Stimulated activated CD4-positive, alpha-beta T cell treated with anti-CD3 and anti-CD28 coated beads, Interleukin-4, amount 100 ng/mL, for 24 hours (primary cell): ENCODE results near the gene TMEM185B.
"Not testable (repeated sequence)": the region's sequence is repeated elsewhere in the genome, so short reads cannot be mapped to it uniquely, and the experiment has no call there.

Experiments
- DNase-seq: peaks from one replicate; pipeline ENCODE4 v3.0.0-alpha.2; 2020

Gene TMEM185B

DNA sequence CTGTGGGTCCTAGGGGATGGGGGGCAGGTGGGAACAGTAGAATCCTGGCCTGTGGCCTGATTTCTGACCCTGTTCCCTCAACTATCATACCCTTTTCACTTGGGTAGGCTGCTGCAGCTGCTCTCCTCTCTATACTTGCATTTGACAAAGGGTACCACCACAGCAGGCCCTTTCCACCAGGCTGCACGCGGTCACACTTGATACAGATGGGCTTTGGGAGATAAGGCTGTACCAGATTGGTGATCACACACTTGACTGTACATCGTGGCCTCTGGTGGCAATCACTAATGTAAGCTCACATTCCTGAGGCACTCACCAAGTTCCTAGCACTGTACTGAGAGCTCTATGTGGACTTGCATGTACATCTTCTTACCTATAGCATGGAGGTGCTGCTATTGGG, 27.9 kb upstream of the TMEM185B start:
- no peak for DNase-seq

DNA sequence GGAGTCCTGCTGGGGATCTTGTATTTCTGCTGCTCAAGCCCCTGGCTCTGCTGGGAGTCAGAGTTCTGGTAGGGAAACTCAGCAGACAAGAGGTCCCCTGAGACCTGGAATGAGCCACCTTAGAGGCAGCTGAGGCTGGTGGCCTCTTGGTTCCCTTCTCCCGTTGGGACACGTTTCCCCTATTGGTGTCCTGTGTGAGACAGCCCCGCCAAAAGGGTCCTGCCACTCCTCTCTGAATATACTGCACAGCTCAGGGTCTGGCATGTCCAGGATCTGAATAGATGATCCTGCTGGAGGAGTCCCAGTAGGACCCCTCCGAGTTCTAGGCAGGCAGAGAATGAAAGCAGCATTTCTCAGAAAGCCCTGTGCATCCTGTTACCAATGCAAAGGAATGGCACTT, 27.4 kb upstream of the TMEM185B start:
- no peak for DNase-seq

DNA sequence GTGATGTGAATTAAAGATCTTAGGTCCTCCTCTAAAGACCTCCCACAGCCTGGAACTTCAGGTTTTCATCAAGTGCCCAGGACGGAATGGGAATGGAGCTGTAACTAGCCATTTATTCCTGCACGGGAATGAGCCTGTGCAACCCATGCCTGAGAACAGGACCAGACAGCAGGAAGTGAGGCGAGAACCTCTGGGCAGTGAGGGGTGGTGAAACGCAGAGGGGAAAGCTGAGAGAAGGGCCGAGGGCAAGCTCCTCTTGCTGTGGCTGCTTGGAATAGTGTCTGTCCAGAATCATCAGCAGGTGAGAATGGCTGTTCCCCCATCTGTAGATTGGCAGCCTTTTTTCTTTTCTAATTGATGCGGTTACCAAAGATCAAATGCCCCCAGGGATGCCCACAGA, 24.7 kb upstream of the TMEM185B start:
- no peak for DNase-seq

- DNase-seq: no peak
Measured at GRCh38 chr2:120246546-120247300, 23.5 kb upstream of the TMEM185B start.

DNA sequence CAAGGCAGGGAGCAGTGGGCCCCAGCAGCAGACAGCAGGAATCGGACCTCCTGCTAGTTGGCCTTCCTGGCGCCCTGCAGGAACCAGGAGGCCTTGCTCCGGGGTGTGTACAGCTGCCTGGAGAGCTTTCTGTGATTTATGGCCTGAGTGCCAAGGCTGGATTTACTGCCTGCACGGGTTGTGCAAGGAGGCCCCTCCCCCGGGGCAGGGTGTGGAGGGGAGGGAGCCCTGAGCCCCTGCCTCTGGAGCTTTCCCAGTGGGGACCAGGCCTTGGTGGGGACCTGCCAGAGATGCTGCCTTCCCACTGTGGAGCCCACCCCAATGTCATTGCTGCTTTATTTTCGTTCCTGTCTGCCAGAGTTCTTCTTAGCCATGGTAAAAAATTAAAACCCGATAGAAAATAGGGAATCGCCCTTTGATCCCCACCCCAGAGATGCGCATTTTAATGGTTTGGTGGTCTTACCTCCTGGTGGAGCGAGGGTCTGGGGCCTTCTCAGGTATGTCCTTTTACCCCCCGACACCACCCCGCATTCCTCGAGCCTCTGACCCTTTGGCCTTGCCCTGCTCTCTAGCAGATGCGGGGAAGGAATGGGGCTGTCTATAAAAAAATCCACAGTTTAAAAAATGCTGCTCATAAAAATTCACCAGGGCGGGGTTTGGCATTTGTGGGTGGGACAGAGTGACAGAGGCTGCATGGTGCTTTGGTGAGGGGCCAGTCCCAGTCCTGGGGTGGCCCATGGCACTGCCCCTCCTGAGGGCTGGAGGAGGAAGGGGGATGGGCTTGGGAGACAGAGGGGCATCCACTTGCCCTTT, 22.5 kb upstream of the TMEM185B start:
- DNase-seq: no peak

DNA sequence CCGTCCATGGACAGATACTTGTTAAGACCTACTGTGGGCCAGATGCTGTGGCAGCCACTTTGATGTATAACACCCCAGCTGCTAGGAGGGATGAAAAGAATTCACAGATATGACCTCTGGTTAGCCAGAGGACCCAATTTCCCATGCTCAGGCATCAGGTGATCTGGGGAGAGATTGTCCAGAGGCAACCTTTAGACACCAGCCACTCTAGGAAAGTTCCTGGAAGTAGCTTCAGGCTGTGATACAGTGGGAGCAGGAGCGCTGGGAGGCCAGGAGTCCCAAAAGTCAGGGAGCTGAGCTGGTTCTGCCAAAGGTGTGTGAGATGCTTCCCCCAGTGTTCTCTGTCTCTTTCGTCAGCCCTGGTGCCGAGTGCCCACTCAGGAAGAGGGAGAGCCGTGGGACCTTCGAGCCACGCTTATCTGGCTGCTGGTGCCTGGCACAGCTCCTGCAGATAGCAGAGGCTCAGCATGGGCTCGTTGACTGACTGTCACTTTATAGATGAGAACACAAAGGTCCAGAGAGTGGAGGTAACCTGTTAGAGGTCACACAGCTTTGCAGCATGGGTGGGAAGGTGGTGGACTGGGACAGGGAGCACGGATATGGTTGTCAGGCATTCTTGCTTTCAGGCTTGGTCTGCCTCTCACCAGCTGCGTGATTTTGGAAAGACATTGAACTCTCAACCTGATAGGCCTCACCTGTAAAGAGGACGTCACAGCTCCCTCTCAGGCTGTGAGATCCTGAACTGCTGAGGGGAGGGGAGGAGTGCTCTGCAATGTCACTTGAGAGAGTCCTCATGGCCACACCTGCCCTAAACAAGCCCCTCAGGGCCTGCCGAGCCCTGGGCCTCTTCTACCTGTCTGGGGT, 21.7 kb upstream of the TMEM185B start:
- DNase-seq: no peak

DNA sequence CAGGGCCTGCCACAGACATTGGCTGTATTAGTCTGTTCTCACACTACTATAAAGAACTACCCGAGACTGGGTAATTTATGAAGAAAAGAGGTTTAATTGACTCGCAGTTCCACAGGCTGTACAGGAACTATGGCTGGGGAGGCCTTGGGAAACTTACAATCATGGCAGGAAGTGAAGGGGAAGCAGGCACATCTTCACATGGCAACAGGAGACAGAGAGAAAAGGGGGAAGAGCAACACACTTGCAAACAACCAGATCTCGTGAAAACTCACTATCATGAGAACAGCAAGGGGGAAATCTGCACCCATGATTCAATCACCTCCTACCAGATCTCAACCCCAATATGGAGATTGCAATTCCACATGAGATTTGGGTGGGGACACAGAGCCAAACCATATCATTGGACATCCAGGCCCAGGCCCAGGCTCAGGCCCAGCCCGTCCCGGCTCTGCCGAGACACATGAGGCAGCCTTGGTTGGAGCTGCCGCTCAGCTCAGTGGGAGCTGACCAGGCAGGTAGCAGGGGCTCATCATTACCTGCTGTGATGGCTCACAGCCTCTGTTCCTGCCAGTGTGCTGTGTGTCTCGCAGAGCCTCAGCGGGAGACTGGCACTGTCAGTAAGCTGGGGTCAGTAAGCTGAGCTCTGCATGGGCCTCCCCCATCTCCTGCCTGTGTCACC, 20.8 kb upstream of the TMEM185B start:
- no peak for DNase-seq

GRCh38 chr2:120243211-120243610, 20.0 kb upstream of the TMEM185B start:
- DNase-seq: no peak

DNA sequence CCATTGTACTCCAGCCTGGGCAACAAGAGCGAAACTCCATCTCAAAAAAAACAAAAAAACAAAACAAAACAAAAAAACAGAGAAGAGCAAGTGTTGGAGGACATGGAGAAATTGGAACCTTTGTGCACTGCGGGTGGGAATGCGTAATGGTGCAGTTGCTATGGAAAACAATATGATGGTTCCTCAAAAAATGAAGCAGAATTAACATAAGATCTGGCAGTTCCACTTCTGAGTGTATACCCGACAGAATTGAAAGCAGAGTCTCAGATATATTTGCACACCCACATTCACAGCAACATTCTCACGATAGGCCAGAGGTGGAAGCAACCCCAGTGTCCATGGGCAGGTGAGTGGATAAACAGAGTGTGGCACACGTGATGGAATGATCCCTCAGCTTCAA, 18.5 kb upstream of the TMEM185B start:
- DNase-seq: no peak

DNA sequence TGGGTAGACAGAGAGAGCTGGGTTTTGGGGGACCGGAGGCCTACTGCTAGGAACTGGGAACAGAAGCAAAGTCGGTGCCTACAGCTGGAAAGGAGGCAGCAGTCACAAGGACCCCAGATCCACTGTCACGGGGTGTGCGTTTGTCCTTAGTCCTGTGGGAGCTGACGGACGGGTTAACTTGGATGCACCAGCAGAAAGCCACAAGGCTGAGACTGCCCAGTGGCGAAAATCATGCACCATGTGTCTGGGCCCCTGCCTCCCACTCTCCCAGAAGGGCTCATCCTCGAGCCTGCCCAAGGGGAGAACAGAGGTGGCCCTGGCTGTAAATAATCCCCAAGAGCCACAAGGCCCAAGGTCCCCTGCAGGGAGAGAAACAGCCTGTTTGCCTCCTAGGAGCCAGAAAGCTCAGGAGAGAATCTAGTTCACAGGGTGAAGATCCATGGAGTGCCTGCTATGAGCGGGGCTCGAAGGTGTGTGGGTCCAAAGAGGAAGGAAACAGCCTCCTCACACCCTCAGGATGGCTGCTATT, 17.8 kb upstream of the TMEM185B start:
- no peak for DNase-seq

DNA sequence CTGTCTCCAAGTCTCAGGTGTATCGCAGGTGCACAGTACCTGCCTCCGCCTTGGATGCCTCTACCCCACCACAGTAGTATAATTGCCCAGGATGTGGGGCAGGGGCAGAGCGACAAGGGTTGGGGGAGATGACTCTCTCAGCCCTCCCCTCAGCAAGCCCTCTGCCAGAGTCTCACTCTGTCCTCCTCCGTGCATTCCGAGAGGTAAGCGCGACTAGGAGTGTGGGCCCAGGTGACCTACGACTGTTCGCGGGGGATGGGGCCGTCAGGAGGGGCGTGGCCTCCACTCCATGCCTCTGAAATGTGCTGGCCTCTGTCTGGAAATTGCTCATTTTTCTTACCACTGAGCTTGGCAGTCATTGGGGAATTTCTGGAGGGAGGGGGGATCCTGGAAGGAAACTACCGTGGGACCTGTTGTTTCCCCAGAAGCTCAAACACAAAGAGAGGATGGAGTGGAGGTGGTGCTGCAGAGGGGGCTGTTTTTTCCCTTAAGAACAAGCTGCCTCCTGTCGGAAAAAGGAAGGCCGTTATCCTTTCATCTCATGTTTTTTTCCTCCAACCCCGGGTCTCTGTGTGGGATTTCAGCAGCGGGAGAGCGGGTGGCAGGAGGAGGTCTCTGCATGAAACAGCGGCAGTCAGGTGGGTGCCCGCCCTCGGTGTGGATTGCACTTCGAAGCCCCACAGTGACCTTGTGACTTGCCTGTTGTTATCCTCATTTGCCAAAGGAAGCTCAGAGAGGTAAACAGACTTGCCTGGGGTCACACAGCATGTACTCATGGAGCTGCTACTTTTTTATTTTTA, 16.5 kb upstream of the TMEM185B start:
- DNase-seq: no peak

GRCh38 chr2:120238728-120239487, 15.7 kb upstream of the TMEM185B start:
- no peak for DNase-seq

- no peak for DNase-seq
Measured at GRCh38 chr2:120237491-120237902, 14.3 kb upstream of the TMEM185B start.

DNA sequence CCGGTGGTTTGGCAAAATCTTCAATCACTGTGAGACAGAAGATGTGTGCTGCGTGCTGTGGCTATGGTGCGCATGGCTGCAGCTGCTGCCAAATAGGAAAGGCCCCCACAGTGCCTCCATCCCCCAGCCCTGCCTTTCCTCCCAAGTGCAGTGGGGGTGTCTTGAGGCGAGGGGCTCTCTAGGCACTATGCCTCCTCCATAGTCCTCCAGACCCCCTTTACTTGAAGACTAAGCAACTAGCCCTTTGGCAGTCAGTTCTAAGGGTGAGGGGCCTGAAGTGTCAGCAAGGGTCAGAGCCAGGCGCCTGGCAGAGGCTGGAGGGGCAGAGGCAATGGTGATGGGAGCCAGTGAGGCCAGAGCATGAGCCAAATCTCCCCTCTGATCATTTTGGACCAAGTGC, 13.6 kb upstream of the TMEM185B start:
- DNase-seq: no peak

GRCh38 chr2:120236316-120236715, 13.1 kb upstream of the TMEM185B start:
- DNase-seq: no peak

GRCh38 chr2:120235681-120236080, 12.5 kb upstream of the TMEM185B start:
- DNase-seq: no peak

DNA sequence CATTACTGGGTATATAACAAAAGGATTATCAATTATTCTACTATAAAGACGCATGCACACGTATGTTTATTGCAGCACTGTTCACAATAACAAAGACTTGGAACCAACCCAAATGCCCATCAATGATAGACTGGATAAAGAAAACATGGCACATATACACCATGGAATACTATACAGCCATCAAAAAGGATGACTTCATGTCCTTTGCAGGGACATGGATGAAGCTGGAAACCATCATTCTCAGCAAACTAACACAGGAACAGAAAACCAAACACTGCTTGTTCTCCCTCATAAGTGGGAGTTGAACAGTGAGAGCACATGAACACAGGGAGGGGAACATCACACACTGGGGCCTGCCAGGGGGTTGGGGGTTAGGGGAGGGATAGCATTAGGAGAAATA, 12.0 kb upstream of the TMEM185B start:
- DNase-seq: not testable (repeated sequence)

DNA sequence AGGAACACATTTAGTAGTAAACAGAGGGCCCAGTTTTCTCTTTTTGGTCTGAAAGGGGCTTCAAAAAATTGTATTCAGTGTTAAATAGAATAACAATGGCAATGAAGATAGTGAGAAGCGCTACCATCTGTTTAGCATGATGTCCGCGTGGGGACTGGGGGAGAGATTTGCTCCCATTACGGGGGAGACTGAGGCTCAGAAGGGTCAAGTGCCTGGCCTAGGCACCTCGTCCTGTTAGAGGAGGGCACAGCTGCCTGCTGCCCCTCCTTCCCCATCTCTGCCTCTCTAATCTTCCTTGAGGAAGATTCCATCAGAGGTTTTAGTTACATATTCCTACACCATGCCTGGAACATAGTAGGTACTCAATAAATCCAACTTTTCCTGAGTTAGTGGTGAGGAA, 10.1 kb upstream of the TMEM185B start:
- no peak for DNase-seq

DNA sequence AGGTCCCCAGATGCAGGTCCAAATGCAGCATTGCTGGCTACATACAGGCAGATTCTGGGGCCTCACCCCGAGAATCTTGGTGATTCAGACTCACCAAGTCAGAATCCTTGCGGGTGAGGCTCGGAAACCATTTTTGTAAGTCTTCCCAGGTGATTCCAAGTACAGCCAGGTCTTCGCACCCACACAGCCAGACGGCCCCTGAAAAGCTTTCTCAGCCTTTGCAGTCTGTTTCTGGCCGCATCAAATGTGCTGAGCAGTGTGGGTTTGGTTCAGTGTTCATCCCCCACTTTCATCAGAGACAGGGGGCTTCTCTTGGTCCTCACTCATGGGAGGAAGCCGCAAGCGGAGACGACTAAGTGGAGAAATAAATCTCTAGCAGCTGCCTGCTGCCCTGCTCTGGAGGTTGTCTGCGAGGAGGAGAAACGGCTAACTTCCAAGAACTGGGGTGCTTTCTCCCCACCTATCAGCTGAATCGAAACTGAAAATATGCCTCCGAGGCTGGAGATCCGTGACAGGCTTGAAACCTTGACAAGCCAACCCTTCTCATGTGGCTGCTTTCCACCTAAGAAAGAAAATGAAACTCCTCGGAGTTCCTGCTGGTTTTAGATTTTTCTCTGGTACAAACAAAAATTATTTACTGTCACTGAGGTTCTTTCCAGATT, 8.9 kb upstream of the TMEM185B start:
- DNase-seq: peak; percentile 77

- DNase-seq: peak; percentile 51
Measured at GRCh38 chr2:120231564-120231973, 8.4 kb upstream of the TMEM185B start.
